Choroid plexus epithelial cell (primary cell): ENCODE data around the gene ERC1.

Experiments used
- DNase-seq: peaks from one replicate; pipeline ENCODE4 v3.0.0-alpha.2; 2010; ENCODE audit warnings: low read depth
- H3K4me3 ChIP-seq: 2 replicates; pipeline ENCODE4 v1.5.1; 2011; ENCODE audit warnings: low read depth, mild to moderate bottlenecking, control low read depth, low read length, moderate library complexity
- CTCF ChIP-seq: conservative IDR thresholded peaks from 2 replicates; pipeline ENCODE4 v1.5.1; 2011; ENCODE audit warnings: low read depth, mild to moderate bottlenecking, control low read depth, inconsistent platforms, low read length, moderate library complexity

The ERC1 gene

GRCh38 chr12:979349-979748 lies 11.7 kb upstream of the ERC1 start:
- no peak for TF ChIP-seq CTCF
- no peak overlapping the region for H3K4me3 ChIP-seq
- no peak for DNase-seq

GRCh38 chr12:981176-981828 lies 9.7 kb upstream of the ERC1 start:
- no peak for TF ChIP-seq CTCF
- DNase-seq: peak; percentile 55
- H3K4me3 ChIP-seq: no peak overlapping the region

DNA sequence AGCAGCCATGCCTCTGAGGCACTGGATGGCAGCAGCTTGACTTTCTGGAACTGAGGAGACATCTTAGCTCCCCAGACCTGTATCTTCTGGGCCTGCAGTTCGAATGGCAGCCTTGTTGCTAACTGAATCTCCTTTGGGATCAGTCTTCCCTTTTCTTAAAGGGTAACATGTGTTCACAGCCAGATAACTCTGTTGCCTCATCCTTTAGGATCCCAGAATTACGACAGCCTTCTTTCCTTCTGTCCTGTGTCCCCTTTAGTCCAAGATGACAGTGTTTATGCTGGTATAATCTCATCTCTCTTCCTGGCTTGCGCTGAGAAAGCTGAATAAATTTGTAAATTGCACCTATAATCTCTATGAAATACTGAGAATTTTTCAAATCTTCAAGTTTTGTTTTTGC lies 9.1 kb upstream of the ERC1 start:
- no peak for DNase-seq
- H3K4me3 ChIP-seq: no peak overlapping the region
- no peak for TF ChIP-seq CTCF

DNA sequence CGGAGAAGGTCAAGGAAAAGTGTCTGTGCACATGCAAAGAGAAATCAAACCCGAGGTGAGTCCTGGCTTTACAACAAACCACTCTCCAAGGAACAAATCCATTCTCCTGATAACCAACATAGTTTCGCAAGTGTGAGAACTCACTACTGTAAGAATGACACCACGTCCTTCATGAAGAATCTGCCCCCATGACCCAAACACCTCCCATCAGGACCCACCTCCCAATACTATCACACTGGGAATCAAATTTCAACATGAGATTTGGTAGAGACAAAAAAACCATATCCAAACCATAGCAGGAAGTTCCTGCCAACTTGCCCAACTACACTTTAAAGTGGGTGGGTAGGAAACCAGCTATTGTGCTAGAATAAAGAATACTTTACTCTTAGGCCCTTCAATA lies 2.4 kb upstream of the ERC1 start:
- peak; percentile 34 for DNase-seq
- no peak for TF ChIP-seq CTCF
- no peak overlapping the region for H3K4me3 ChIP-seq

DNA sequence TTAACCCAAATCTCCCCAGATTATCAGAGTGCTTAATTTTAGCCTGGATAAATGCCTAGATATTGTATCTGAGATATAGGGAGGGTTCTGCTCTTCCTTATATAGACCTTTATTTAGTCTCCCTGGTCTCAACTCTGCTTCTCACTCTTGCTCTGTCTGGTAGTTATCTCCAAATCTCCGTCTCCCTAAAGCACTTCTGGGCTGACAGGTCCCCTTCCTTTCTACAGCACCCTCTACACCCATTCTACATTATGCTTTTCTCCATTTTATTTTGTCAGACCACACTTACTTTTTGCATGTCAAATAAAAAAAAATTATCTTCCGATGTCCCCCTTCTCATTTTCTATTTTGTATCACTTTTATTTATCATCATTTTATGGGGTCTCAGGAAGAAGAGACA lies 2.0 kb upstream of the ERC1 start:
- peak overlapping the region; percentile 12 for H3K4me3 ChIP-seq
- TF ChIP-seq CTCF: no peak
- DNase-seq: no peak

GRCh38 chr12:989751-990660 lies 1.0 kb upstream of the ERC1 start:
- peak; percentile 41 for TF ChIP-seq CTCF
- peak overlapping the region; percentile 85 for H3K4me3 ChIP-seq
- DNase-seq: peak; percentile 85
